K562 (cell line): Measurements from ENCODE around the gene LAMC1. TPM values are rescaled to one million over a fixed set of nuclear protein-coding genes. Genes with fewer than 3 reads are reported as not detected.

Experiments used
- ATAC-seq: fragments of 200-7000 bp; cut with Tn5 transposase; 3 replicates; pipeline ENCODE4 v1.9.1; 2020; ENCODE audit warnings: moderate library complexity
- BruUV-seq: library from RNA; stranded (reverse); fragments of 400-500 nt; replicated peaks from 2 replicates; lab custom pipeline; 2021; lab: Mats Ljungman, UMichigan
- CTCF ChIA-PET: fragments of 300-600 bp; formaldehyde crosslinking; extraction: SDS; loops from one replicate; lab custom pipeline; 2021; ENCODE audit warnings: low intra/inter-chr PET ratio; lab: Yijun Ruan, JAX
- POLR2A ChIA-PET: fragments of 300-600, 350-650 bp; sonication (Branson Sonifier 250); formaldehyde crosslinking; extraction: SDS; loops from one replicate; lab custom pipeline; 2021; ENCODE audit warnings: antibody characterized with exemption, inconsistent platforms; lab: Yijun Ruan, JAX
- DNase-seq, 4 experiments: peaks; one replicate each; pipeline versions ENCODE4 v3.0.0 to v3.0.0-alpha.2; 2011 to 2018; ENCODE audit warnings: low spot score in 3 of 4, mixed read lengths in 3 of 4; ENCODE audit errors: extremely low read depth in 1 of 4
- FAIRE-seq: peaks from 2 replicates; lab custom pipeline; 2011; peaks lifted over from hg19 to GRCh38; lab: Jason Lieb, UNC
- H2AFZ ChIP-seq: 2 replicates; pipeline ENCODE4 v1.6.0; 2011; ENCODE audit warnings: low read depth, low read length, control low read depth, inconsistent platforms
- H3K27ac ChIP-seq: fragments of 200-600 bp; 3 replicates; pipeline ENCODE4 v1.8.0; 2011; ENCODE audit warnings: low read depth, mild to moderate bottlenecking, control low read depth, inconsistent platforms, low read length, moderate library complexity, mixed read lengths; ENCODE audit errors: extremely low read depth
- H3K27me3 ChIP-seq, 2 experiments: fragments of 300-600 bp in 1 of 2; 2 replicates in 1 of 2; 3 replicates in 1 of 2; pipeline versions ENCODE4 v1.6.0 to v1.8.0; 2011; ENCODE audit warnings: inconsistent platforms in 2 of 2, low read length in 2 of 2, mild to moderate bottlenecking in 1 of 2, mixed read lengths in 1 of 2, moderate library complexity in 1 of 2; ENCODE audit not compliant: control insufficient read depth in 2 of 2, insufficient read depth in 2 of 2
- H3K36me3 ChIP-seq: fragments of 300-600 bp; 3 replicates; pipeline ENCODE4 v1.8.0; 2011; ENCODE audit warnings: mild to moderate bottlenecking, low read length, inconsistent platforms; ENCODE audit not compliant: control insufficient read depth, insufficient read depth
- H3K4me1 ChIP-seq, 2 experiments: fragments of 200-600 bp in 1 of 2; replicated peaks in 1 of 2; 2 replicates in 1 of 2; 3 replicates in 1 of 2; pipeline versions ENCODE4 v1.5.1 to v1.8.0; 2011; ENCODE audit warnings: inconsistent platforms in 2 of 2, low read length in 2 of 2, mild to moderate bottlenecking in 1 of 2, mixed read lengths in 1 of 2, moderate library complexity in 1 of 2; ENCODE audit not compliant: control insufficient read depth in 2 of 2, insufficient read depth in 2 of 2
- H3K4me2 ChIP-seq: 2 replicates; pipeline ENCODE4 v1.6.1; 2011; ENCODE audit warnings: low read length, control low read depth, inconsistent platforms, mixed read lengths; ENCODE audit not compliant: insufficient read depth
- H3K4me3 ChIP-seq: fragments of 200-600 bp; sonication (generic), shearing (Covaris generic); 2 replicates; pipeline ENCODE4 v1.5.1; 2016; ENCODE audit warnings: control low read depth, inconsistent platforms
- H3K79me2 ChIP-seq: fragments of 200-600 bp; 3 replicates; pipeline ENCODE4 v1.8.0; 2011; ENCODE audit warnings: low read length, inconsistent platforms; ENCODE audit not compliant: control insufficient read depth, insufficient read depth
- H3K9ac ChIP-seq, 2 experiments: 2 replicates each; pipeline versions ENCODE4 v1.6.0 to v1.6.1; 2011; ENCODE audit warnings: low read depth in 2 of 2, low read length in 2 of 2, control low read depth in 1 of 2, inconsistent platforms in 1 of 2, mild to moderate bottlenecking in 1 of 2, mixed read lengths in 1 of 2; ENCODE audit not compliant: insufficient read depth in 1 of 2
- H3K9me1 ChIP-seq: one replicate; pipeline ENCODE4 v1.6.0; 2011; ENCODE audit warnings: inconsistent platforms, mild to moderate bottlenecking, low read length, moderate library complexity; ENCODE audit not compliant: control insufficient read depth, insufficient read depth
- H3K9me3 ChIP-seq: replicated peaks from 2 replicates; pipeline ENCODE4 v1.5.1; 2011; ENCODE audit warnings: low read depth, low read length, inconsistent platforms; ENCODE audit not compliant: control insufficient read depth, insufficient read depth
- H4K20me1 ChIP-seq: replicated peaks from 2 replicates; pipeline ENCODE4 v1.6.1; 2011; ENCODE audit warnings: low read length, inconsistent platforms, mixed read lengths; ENCODE audit not compliant: control insufficient read depth, insufficient read depth
- WGBS: fragments of 100-300 bp; shearing (Covaris generic); methylation state at CpG from one replicate; pipeline ENCODE4 v1.1.6; 2016; ENCODE audit warnings: low coverage, mixed read lengths; ENCODE audit not compliant: insufficient coverage; ENCODE audit errors: missing lambda C conversion rate; 5-methylcytosine and 5-hydroxymethylcytosine counted together
- in situ Hi-C: fragments of 300-500 bp; cut with MboI; formaldehyde crosslinking; loops from 4 replicates; pipeline ENCODE4 v1.15.0; 2018; ENCODE audit warnings: inconsistent platforms, mixed read lengths
- intact Hi-C: fragments of 100-400 bp; cut with micrococcal nuclease; formaldehyde crosslinking; loops from 2 replicates; pipeline ENCODE4 v1.14.2; 2022
- polyA plus RNA-seq, 8 experiments: library from polyadenylated mRNA; depleted of rRNA in 4 of 8; stranded (reverse) in 5 of 8; unstranded in 3 of 8; fragments of >200 nt; fragmentation: Nextera tagmentation in 2 of 8; fragmentation: Illumina TruSeq in 1 of 8; extraction: Ambion mirVana in 2 of 8; extraction: Trizol in 1 of 8; gene quantifications; 2 replicates each; pipeline versions ENCODE4 v1.2.1 to v1.2.3, GENCODE V29; 2011 to 2014; ENCODE audit warnings: inconsistent platforms in 1 of 8, missing spikeins in 1 of 8
- total RNA-seq, 7 experiments: library from RNA; depleted of rRNA in 6 of 7; stranded (reverse); fragments of >200 nt in 6 of 7; fragmentation: Illumina TruSeq in 2 of 7; extraction: Trizol in 2 of 7; gene quantifications; 2 replicates each; pipeline versions ENCODE4 v1.2.1 to v1.2.3, GENCODE V29; 2011 to 2021; ENCODE audit warnings: low replicate concordance in 1 of 7
- TF ChIP-seq, protein P1 (sequence below): fragments of 450-650 bp; IDR thresholded peaks from 2 replicates; pipeline ENCODE4 v1.6.1; 2016; ENCODE audit warnings: low read depth, mild to moderate bottlenecking, moderate library complexity
- TF ChIP-seq, protein P2 (sequence below): fragments of 250-450 bp; sonication (Bioruptor Pico); IDR thresholded peaks from 2 replicates; pipeline ENCODE4 v1.5.0; 2020; ENCODE audit warnings: mild to moderate bottlenecking

LAMC1 gene
- total and polyA plus RNA-seq, 9 of the 15 experiments (the other 6 are each of a cell fraction or from before 2014, with no cell fraction given): 0.07 to 0.71 (median 0.13) TPM; not detected in 2

DNA sequence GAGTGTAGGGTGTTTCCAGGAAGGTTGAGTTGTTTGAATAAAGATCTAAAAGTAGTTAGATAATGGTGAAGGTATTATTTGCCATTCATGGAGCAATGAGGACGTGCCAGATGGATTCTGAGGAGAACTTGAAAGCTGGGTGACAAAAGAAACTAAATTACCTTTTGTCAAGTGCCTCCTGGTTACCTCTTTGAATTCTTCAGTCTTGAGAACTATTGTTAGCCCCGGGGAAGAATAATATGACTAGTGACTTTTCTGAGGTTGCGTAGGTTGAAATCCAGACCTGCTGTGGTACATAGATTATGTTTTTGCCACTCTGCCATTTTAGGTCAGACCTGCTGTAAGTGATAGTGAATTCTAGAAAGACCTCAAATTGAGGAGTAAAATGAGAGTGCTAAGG lies 11.5 kb downstream of the LAMC1 start:
- TF ChIP-seq, protein P1, sequence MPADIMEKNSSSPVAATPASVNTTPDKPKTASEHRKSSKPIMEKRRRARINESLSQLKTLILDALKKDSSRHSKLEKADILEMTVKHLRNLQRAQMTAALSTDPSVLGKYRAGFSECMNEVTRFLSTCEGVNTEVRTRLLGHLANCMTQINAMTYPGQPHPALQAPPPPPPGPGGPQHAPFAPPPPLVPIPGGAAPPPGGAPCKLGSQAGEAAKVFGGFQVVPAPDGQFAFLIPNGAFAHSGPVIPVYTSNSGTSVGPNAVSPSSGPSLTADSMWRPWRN: no peak
- TF ChIP-seq, protein P2, sequence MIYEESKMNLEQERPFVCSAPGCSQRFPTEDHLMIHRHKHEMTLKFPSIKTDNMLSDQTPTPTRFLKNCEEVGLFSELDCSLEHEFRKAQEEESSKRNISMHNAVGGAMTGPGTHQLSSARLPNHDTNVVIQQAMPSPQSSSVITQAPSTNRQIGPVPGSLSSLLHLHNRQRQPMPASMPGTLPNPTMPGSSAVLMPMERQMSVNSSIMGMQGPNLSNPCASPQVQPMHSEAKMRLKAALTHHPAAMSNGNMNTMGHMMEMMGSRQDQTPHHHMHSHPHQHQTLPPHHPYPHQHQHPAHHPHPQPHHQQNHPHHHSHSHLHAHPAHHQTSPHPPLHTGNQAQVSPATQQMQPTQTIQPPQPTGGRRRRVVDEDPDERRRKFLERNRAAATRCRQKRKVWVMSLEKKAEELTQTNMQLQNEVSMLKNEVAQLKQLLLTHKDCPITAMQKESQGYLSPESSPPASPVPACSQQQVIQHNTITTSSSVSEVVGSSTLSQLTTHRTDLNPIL: no peak
- TF ChIP-seq, all 486 proteins: peak for 0
- CTCF ChIA-PET: no interaction called here
- WGBS: 11% methylated on average over 3 of the region's 3 CpGs
- DNase-seq: no peak
- no peaks in the 10 kb centered on the region for H4K20me1 ChIP-seq
- POLR2A ChIA-PET: interaction anchor here (1.3 kb wide), 1 partner anchor 17 kb away, joined by 5 read pairs; no protein-coding TSS in a partner anchor
- no peak overlapping the region for H3K27ac ChIP-seq
- H3K36me3 ChIP-seq: no peaks in the 10 kb centered on the region
- in situ Hi-C loops (no loop called here), intact Hi-C loops (no loop called here)
- H3K4me1 ChIP-seq: no peaks in the 10 kb centered on the region
- no peaks in the 10 kb centered on the region for H3K9me3 ChIP-seq
- no peak overlapping the region for H3K9ac ChIP-seq
- FAIRE-seq: no peak
- H3K27me3 ChIP-seq: peaks cover 13 to 22% of the 10 kb centered on the region in 2 experiments; a peak in 4 of 5 replicates
- no peak overlapping the region for H3K4me3 ChIP-seq
- no peaks in the 10 kb centered on the region for H3K79me2 ChIP-seq
- H3K4me2 ChIP-seq: no peak overlapping the region
- H2AFZ ChIP-seq: no peak overlapping the region
- no peak for ATAC-seq
- BruUV-seq: no TSS peak
- H3K9me1 ChIP-seq: no peaks in the 10 kb centered on the region
